ENCODE data around the gene CDK15. TPM values are rescaled to one million over a fixed set of nuclear protein-coding genes. Genes with fewer than 3 reads are reported as not detected.

CDK15 gene
- total RNA-seq, 1 experiment from 2014 or later: not detected

DNA sequence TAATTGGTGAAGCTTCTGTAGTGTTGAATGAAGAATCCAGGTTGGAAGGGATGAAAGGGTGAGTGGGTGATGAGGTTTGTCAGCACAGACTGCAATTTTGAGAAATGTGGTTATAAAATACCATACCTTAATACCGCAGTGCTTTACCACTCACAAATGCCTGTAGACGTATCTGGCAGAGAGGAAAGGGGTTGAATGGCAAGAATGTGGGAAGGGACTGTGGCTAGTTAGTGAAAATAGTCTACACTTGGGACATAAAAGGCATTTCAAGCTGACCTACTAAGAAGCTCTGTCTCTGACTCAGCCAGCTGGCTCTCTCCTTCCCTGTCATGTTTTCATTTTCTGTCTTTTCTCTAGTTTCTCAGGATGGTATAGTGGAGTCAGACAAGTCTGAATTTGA is 25.1 kb downstream of the CDK15 start:
- no peaks in the 10 kb centered on the region for H3K9me3 ChIP-seq (ENCODE audit: control insufficient read depth in 1 of 2, insufficient read depth in 1 of 2, low read depth in 1 of 2, low read length in 2 of 2)
- H2AFZ ChIP-seq (ENCODE audit: low read depth, low read length, poor library complexity, severe bottlenecking): no peak overlapping the region
- ATAC-seq: no peak
- intact Hi-C loops (cut with micrococcal nuclease): no loop called here
- no peak overlapping the region for H3K4me2 ChIP-seq (ENCODE audit: low read length)
- H3K36me3 ChIP-seq (ENCODE audit: control insufficient read depth in 1 of 2, insufficient read depth in 2 of 2, low read length in 2 of 2): no peaks in the 10 kb centered on the region
- RAD21 ChIA-PET (ENCODE audit: low non-redundant PET in 1 of 2, low total read pairs in 2 of 2, uncharacterized antibody in 2 of 2, unreplicated experiment in 2 of 2): no interaction called here
- no peak overlapping the region for H3K27ac ChIP-seq (ENCODE audit: low read depth, low read length)
- no peaks in the 10 kb centered on the region for H3K79me2 ChIP-seq (ENCODE audit: insufficient read depth, low read length)
- BruUV-seq (replicated peaks): no TSS peak
- H3K9me2 ChIP-seq (ENCODE audit: insufficient read depth): no peaks in the 10 kb centered on the region
- CTCF ChIA-PET: no interaction called here
- POLR2A ChIA-PET: no interaction called here
- H4K20me1 ChIP-seq (ENCODE audit: insufficient read depth): no peaks in the 10 kb centered on the region
- H3K4me1 ChIP-seq (ENCODE audit: control insufficient read depth in 1 of 2, insufficient read depth in 2 of 2, low read length in 2 of 2): peaks cover 0 to 5% of the 10 kb centered on the region in 2 experiments; a peak in 1 of 4 replicates
- H3K4me3 ChIP-seq (replicated peaks in 1 of 2; ENCODE audit: low read depth in 1 of 2, low read length in 2 of 2): no peak overlapping the region
- no peaks in the 10 kb centered on the region for H3K27me3 ChIP-seq (ENCODE audit: insufficient read depth, low read length)
- H3K9ac ChIP-seq (ENCODE audit: low read length): no peak overlapping the region
- TF ChIP-seq POLR2AphosphoS5 (IDR thresholded peaks at IDR 0.05; ENCODE audit: low read depth, low read length): no peak
- TF ChIP-seq EZH2phosphoT487 (IDR thresholded peaks at IDR 0.05; ENCODE audit: borderline replicate concordance): no peak
- TF ChIP-seq CEBPB (IDR thresholded peaks at IDR 0.05; ENCODE audit: low read depth): no peak
- TF ChIP-seq ELF1 (IDR thresholded peaks at IDR 0.05; ENCODE audit: borderline replicate concordance, low read depth): no peak
- no peak for TF ChIP-seq SRF (IDR thresholded peaks at IDR 0.05; ENCODE audit: low read depth)
- TF ChIP-seq, protein P1, sequence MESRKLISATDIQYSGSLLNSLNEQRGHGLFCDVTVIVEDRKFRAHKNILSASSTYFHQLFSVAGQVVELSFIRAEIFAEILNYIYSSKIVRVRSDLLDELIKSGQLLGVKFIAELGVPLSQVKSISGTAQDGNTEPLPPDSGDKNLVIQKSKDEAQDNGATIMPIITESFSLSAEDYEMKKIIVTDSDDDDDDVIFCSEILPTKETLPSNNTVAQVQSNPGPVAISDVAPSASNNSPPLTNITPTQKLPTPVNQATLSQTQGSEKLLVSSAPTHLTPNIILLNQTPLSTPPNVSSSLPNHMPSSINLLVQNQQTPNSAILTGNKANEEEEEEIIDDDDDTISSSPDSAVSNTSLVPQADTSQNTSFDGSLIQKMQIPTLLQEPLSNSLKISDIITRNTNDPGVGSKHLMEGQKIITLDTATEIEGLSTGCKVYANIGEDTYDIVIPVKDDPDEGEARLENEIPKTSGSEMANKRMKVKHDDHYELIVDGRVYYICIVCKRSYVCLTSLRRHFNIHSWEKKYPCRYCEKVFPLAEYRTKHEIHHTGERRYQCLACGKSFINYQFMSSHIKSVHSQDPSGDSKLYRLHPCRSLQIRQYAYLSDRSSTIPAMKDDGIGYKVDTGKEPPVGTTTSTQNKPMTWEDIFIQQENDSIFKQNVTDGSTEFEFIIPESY (IDR thresholded peaks at IDR 0.05; ENCODE audit: extremely low read depth, insufficient replicate concordance, low read length): no peak
- TF ChIP-seq, protein P2, sequence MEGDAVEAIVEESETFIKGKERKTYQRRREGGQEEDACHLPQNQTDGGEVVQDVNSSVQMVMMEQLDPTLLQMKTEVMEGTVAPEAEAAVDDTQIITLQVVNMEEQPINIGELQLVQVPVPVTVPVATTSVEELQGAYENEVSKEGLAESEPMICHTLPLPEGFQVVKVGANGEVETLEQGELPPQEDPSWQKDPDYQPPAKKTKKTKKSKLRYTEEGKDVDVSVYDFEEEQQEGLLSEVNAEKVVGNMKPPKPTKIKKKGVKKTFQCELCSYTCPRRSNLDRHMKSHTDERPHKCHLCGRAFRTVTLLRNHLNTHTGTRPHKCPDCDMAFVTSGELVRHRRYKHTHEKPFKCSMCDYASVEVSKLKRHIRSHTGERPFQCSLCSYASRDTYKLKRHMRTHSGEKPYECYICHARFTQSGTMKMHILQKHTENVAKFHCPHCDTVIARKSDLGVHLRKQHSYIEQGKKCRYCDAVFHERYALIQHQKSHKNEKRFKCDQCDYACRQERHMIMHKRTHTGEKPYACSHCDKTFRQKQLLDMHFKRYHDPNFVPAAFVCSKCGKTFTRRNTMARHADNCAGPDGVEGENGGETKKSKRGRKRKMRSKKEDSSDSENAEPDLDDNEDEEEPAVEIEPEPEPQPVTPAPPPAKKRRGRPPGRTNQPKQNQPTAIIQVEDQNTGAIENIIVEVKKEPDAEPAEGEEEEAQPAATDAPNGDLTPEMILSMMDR (IDR thresholded peaks at IDR 0.05 in 2 of 3, conservative IDR thresholded peaks at IDR 0.05 in 1 of 3; ENCODE audit: borderline replicate concordance in 1 of 3, insufficient read depth in 1 of 3, low read depth in 2 of 3, low read length in 2 of 3): no peak
- TF ChIP-seq EGR1 (IDR thresholded peaks at IDR 0.05; ENCODE audit: low read depth): no peak
- DNase-seq (ENCODE audit: low read depth, low spot score): no peak

Measured in HCT116 (cell line).